Fibroblast of the conjunctiva (primary cell): ENCODE results near the gene MRAS.
"Not testable (repeated sequence)": the region's sequence is repeated elsewhere in the genome, so short reads cannot be mapped to it uniquely, and the experiment has no call there.

Experiments used
- DNase-seq: peaks from one replicate; pipeline ENCODE4 v3.0.0-alpha.2; 2010; ENCODE audit warnings: low read depth

MRAS gene

GRCh38 chr3:138389841-138390581 lies 41.6 kb downstream of the MRAS start:
- peak; percentile 40 for DNase-seq

- DNase-seq, result no peak
Observed at GRCh38 chr3:138390582-138390932, 42.2 kb downstream of the MRAS start.

GRCh38 chr3:138394156-138394555 lies 45.8 kb downstream of the MRAS start:
- no peak for DNase-seq

- no peak for DNase-seq
Observed at GRCh38 chr3:138394686-138395085, 46.3 kb downstream of the MRAS start.

GRCh38 chr3:138395865-138396751 lies 47.7 kb downstream of the MRAS start:
- DNase-seq, result no peak

GRCh38 chr3:138396752-138397410 lies 48.5 kb downstream of the MRAS start:
- no peak for DNase-seq

- DNase-seq, result no peak
Observed at GRCh38 chr3:138397983-138398382, 49.6 kb downstream of the MRAS start.

- DNase-seq, result no peak
Observed at GRCh38 chr3:138398791-138399575, 50.6 kb downstream of the MRAS start.

- no peak for DNase-seq
Observed at GRCh38 chr3:138399766-138400165, 51.4 kb downstream of the MRAS start.

- DNase-seq, result no peak
Observed at GRCh38 chr3:138400651-138401070, 52.3 kb downstream of the MRAS start.

GRCh38 chr3:138401834-138402233 lies 53.5 kb downstream of the MRAS start:
- DNase-seq, result no peak

- no peak for DNase-seq
Observed at GRCh38 chr3:138404121-138404520, 55.7 kb downstream of the MRAS start.

GRCh38 chr3:138405001-138405400 lies 56.6 kb downstream of the MRAS start:
- no peak for DNase-seq

GRCh38 chr3:138405486-138405885 lies 57.1 kb downstream of the MRAS start:
- no peak for DNase-seq

- no peak for DNase-seq
Observed at GRCh38 chr3:138406606-138407005, 58.2 kb downstream of the MRAS start.

- no peak for DNase-seq
Observed at GRCh38 chr3:138407236-138407907, 59.0 kb downstream of the MRAS start.

GRCh38 chr3:138408751-138409570 lies 60.6 kb downstream of the MRAS start:
- no peak for DNase-seq

GRCh38 chr3:138412821-138413551 lies 64.6 kb downstream of the MRAS start:
- DNase-seq, result no peak

GRCh38 chr3:138416236-138416635 lies 67.9 kb downstream of the MRAS start:
- not testable (repeated sequence) for DNase-seq

- peak; percentile 72 for DNase-seq
Observed at GRCh38 chr3:138417559-138417982, 69.2 kb downstream of the MRAS start.
